HPDE6-E6E7 (cell line): ENCODE results near the gene ANKRD26.
"Not testable (repeated sequence)": the region's sequence is repeated elsewhere in the genome, so short reads cannot be mapped to it uniquely, and the experiment has no call there.

Experiments
- DNase-seq: peaks from one replicate; pipeline ENCODE4 v3.0.0; 2011; ENCODE audit warnings: missing footprints; ENCODE audit errors: extremely low spot score

Gene ANKRD26

GRCh38 chr10:27099916-27100812 lies at the start of gene ANKRD26:
ANKRD26 (minus strand) TSS chr10:27100494; CDS start chr10:27100326, 168 bp downstream.
- peak; percentile 76 for DNase-seq

GRCh38 chr10:27147701-27148100 lies 47.4 kb upstream of the ANKRD26 start:
- no peak for DNase-seq

GRCh38 chr10:27145937-27146336 lies 45.6 kb upstream of the ANKRD26 start:
- DNase-seq = no peak

GRCh38 chr10:27143686-27144085 lies 43.4 kb upstream of the ANKRD26 start:
- DNase-seq = no peak

GRCh38 chr10:27138277-27138676 lies 38.0 kb upstream of the ANKRD26 start:
- DNase-seq = no peak

GRCh38 chr10:27134371-27134770 lies 34.1 kb upstream of the ANKRD26 start:
- DNase-seq = no peak

GRCh38 chr10:27108165-27108564 lies 7.9 kb upstream of the ANKRD26 start:
- DNase-seq = no peak

GRCh38 chr10:27104919-27105318 lies 4.6 kb upstream of the ANKRD26 start:
- DNase-seq = no peak

GRCh38 chr10:27100813-27101347 lies 586 bp upstream of the ANKRD26 start:
- DNase-seq = no peak

- DNase-seq = no peak
Measured at GRCh38 chr10:27099448-27099847, 846 bp downstream of the ANKRD26 start.

- no peak for DNase-seq
Measured at GRCh38 chr10:27088119-27089044, 11.9 kb downstream of the ANKRD26 start.

- DNase-seq = no peak
Measured at GRCh38 chr10:27072436-27073114, 27.7 kb downstream of the ANKRD26 start.

GRCh38 chr10:27068217-27068891 lies 31.9 kb downstream of the ANKRD26 start:
- no peak for DNase-seq

- no peak for DNase-seq
Measured at GRCh38 chr10:27065084-27065483, 35.2 kb downstream of the ANKRD26 start.

- no peak for DNase-seq
Measured at GRCh38 chr10:27052656-27053055, 47.6 kb downstream of the ANKRD26 start.

- DNase-seq = not testable (repeated sequence)
Measured at GRCh38 chr10:27045247-27045646, 55.0 kb downstream of the ANKRD26 start.

- DNase-seq = no peak
Measured at GRCh38 chr10:27041196-27041595, 59.1 kb downstream of the ANKRD26 start.

- DNase-seq = no peak
Measured at GRCh38 chr10:27038168-27038567, 62.1 kb downstream of the ANKRD26 start.

GRCh38 chr10:27035163-27035562 lies 65.1 kb downstream of the ANKRD26 start:
- DNase-seq = no peak

GRCh38 chr10:27030060-27030459 lies 70.2 kb downstream of the ANKRD26 start:
- no peak for DNase-seq

GRCh38 chr10:27022048-27022447 lies 78.2 kb downstream of the ANKRD26 start:
- DNase-seq = no peak
